Naive B cell (primary cell): ENCODE results near the gene TUBA8. TPM values are rescaled to one million over a fixed set of nuclear protein-coding genes. Genes with fewer than 3 reads are reported as not detected.
"Not testable (repeated sequence)": the region's sequence is repeated elsewhere in the genome, so short reads cannot be mapped to it uniquely, and the experiment has no call there.

Experiments
- ATAC-seq, 2 donors: fragments of 150-1000 bp; cut with Tn5 transposase; 2 replicates each; pipeline ENCODE4 v1.10.0; 2021; ENCODE audit warnings: low read depth in 2 of 2, mild to moderate bottlenecking in 2 of 2, moderate library complexity in 2 of 2
- DNase-seq: peaks from one replicate; pipeline ENCODE4 v3.0.0; 2022
- H3K27ac Mint-ChIP-seq, 6 donors: one replicate each; pipeline ENCODE4 v1.8.0; 2020 to 2022; ENCODE audit warnings: mild to moderate bottlenecking in 6 of 6, mixed read lengths in 6 of 6, moderate library complexity in 5 of 6, inconsistent platforms in 2 of 6
- H3K27me3 Mint-ChIP-seq, 3 donors: one replicate each; pipeline ENCODE4 v1.8.0; 2021 to 2022; ENCODE audit warnings: mixed read lengths in 3 of 3, mild to moderate bottlenecking in 1 of 3
- H3K36me3 Mint-ChIP-seq, 2 donors: one replicate each; pipeline ENCODE4 v1.8.0; 2020 to 2022; ENCODE audit warnings: mixed read lengths in 2 of 2, inconsistent platforms in 1 of 2, mild to moderate bottlenecking in 1 of 2
- H3K4me1 Mint-ChIP-seq, 3 donors: one replicate each; pipeline ENCODE4 v1.8.0; 2020 to 2022; ENCODE audit warnings: mixed read lengths in 3 of 3, inconsistent platforms in 1 of 3, mild to moderate bottlenecking in 1 of 3, moderate library complexity in 1 of 3
- H3K4me3 Mint-ChIP-seq, 8 donors: one replicate each; pipeline ENCODE4 v1.8.0; 2020 to 2022; ENCODE audit warnings: mild to moderate bottlenecking in 8 of 8, mixed read lengths in 8 of 8, moderate library complexity in 8 of 8, inconsistent platforms in 2 of 8
- H3K9me3 Mint-ChIP-seq, 7 donors: one replicate each; pipeline ENCODE4 v1.8.0; 2020 to 2022; ENCODE audit warnings: mixed read lengths in 7 of 7, mild to moderate bottlenecking in 5 of 7, inconsistent platforms in 2 of 7, moderate library complexity in 1 of 7
- polyA plus RNA-seq, 6 donors: library from polyadenylated mRNA; unstranded; fragments of 300-500 nt; fragmentation: Illumina TruSeq; gene quantifications; one replicate each; pipeline ENCODE4 v1.2.3, GENCODE V29; 2021; ENCODE audit warnings: low read depth in 6 of 6

The TUBA8 gene
- polyA plus RNA-seq = 1 to 10 TPM in 3 of 6 donors, under 1 TPM in 2, not detected in 1; 0.78 to 2.4 (median 1.4) TPM

DNA sequence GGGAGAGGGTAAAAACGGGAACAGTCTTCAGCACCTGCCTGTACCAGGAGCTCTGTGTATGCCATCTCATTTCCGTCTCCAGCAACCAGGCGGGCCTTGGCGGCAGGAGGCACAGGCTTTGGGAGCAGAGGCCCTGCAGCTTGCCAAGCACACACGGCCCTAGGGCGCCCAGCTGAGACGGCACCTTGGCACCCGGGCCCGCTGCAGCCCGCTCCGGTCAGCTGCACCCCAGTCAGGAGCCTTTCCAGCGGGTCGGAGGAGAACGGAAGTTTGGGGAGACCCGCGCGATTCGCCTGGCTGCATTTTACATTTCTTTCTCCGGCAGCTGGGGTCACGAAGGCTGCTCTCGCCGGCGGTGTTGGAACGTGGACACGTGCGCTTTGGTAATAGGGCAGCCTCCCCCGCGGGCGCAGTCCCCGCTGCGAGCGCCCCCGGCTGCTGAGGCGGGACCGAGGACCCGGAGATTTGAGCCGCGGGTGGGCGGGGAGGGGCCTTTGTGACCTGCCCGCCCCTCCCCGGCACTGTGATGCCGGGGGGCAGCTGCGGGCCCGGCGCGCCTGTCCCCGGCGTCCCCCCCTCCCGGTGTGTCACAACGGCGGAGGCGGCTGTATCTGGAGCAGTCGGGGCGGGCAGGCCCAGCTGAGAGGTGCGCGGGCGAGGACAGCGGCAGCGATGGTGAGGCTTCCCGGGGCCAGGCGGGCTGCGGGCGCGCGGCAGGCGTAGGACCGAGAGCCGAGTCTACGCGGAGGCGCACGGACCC is at the start of gene TUBA8:
TSS of gene TUBA8 (plus strand) at position 616 of the 760 bp plus-strand sequence. CDS start at position 673, 57 bp downstream.
- H3K27me3 Mint-ChIP-seq = peaks cover 22 to 41% (median 26%) of the 10 kb centered on the region in 3 donors
- H3K4me1 Mint-ChIP-seq = peaks cover 27 to 36% (median 36%) of the 10 kb centered on the region in 3 donors
- peaks cover 0 to 16% of the 10 kb centered on the region in 2 donors for H3K36me3 Mint-ChIP-seq
- H3K27ac Mint-ChIP-seq = peak within 1 kb of the TSS in 2 of 6 donors; percentile 0 to 56
- DNase-seq (peak; percentile 7), ATAC-seq (peak; percentile 48 to 50)
- H3K4me3 Mint-ChIP-seq = peak within 1 kb of the TSS; percentile 42 to 86 (median 80)
- peaks cover 0 to 14% (median 6%) of the 10 kb centered on the region in 7 donors for H3K9me3 Mint-ChIP-seq

GRCh38 chr22:18062421-18062820 is 48.2 kb upstream of the TUBA8 start:
- ATAC-seq = no peak
- Mint-ChIP-seq H3K27ac (no peak overlapping the region), H3K9me3 (no peaks in the 10 kb centered on the region), H3K27me3 (no peaks in the 10 kb centered on the region), H3K4me3 (no peak overlapping the region), H3K36me3 (no peaks in the 10 kb centered on the region), H3K4me1 (peaks cover 52 to 54% (median 54%) of the 10 kb centered on the region in 3 donors)
- DNase-seq = no peak

- Mint-ChIP-seq H3K9me3 (no peaks in the 10 kb centered on the region), H3K36me3 (no peaks in the 10 kb centered on the region), H3K27ac (peak overlapping the region in 3 of 6 donors; percentile 12 to 90 (median 32)), H3K4me1 (peaks cover 51 to 54% (median 54%) of the 10 kb centered on the region in 3 donors), H3K4me3 (no peak overlapping the region), H3K27me3 (no peaks in the 10 kb centered on the region)
- DNase-seq (no peak), ATAC-seq (no peak)
Observed at GRCh38 chr22:18063306-18063705, 47.3 kb upstream of the TUBA8 start.

DNA sequence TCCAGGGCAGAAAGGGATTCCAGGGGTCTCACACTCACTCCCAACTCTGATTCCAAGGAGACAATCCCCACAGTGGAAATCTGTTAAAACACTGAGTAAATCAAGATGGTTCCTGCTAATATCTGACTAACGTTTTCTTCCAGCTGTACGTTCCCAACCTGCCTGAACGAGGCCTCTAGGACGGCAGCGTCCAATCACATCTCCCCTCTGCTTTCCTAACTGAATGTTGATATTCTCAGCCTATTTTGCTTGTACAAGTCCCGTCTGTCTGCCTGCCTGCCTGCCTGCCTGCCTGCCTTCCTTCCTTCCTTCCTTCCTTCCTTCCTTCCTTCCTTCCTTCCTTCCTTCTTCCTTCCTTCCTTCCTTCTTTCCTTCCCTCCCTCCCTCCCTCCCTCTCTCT is 46.9 kb upstream of the TUBA8 start:
- H3K4me3 Mint-ChIP-seq, H3K9me3 Mint-ChIP-seq, DNase-seq, H3K27me3 Mint-ChIP-seq, H3K36me3 Mint-ChIP-seq, ATAC-seq: not testable (repeated sequence)
- Mint-ChIP-seq H3K4me1 (peaks cover 51 to 56% (median 54%) of the 10 kb centered on the region in 3 donors), H3K27ac (peak overlapping the region in 3 of 6 donors; percentile 12 to 90 (median 32))

DNA sequence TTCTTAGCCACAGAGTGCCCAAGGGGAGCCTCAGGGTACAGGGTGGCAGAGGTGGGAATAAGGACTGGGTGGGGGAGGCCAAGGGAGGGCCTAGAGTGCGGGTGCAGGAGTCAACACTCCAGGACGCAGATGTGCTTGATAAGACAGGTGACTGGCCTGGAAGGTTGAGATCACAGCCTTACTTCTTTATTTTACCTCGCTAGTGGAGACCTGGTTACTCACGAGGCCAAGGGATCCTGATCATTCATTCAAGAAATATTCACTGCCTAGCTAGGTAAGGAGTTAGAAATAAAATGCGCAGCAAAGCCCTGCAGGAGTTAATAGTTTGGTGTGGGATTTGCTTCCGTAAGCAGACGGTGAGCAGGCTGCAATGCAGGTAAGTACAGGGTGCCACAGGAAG is 46.0 kb upstream of the TUBA8 start:
- no peaks in the 10 kb centered on the region for H3K9me3 Mint-ChIP-seq
- ATAC-seq (no peak), DNase-seq (no peak)
- H3K36me3 Mint-ChIP-seq = no peaks in the 10 kb centered on the region
- H3K27ac Mint-ChIP-seq = peak overlapping the region in 3 of 6 donors; percentile 40 to 73 (median 57)
- no peaks in the 10 kb centered on the region for H3K27me3 Mint-ChIP-seq
- peak overlapping the region in 2 of 8 donors; percentile 68 to 70 for H3K4me3 Mint-ChIP-seq
- peaks cover 49 to 61% (median 52%) of the 10 kb centered on the region in 3 donors for H3K4me1 Mint-ChIP-seq

- Mint-ChIP-seq H3K4me1 (peaks cover 49 to 67% (median 52%) of the 10 kb centered on the region in 3 donors), H3K9me3 (no peaks in the 10 kb centered on the region), H3K4me3 (peak overlapping the region in 6 of 8 donors; percentile 38 to 85 (median 69)), H3K27ac (peak overlapping the region; percentile 40 to 91 (median 69)), H3K27me3 (no peaks in the 10 kb centered on the region), H3K36me3 (no peaks in the 10 kb centered on the region)
- DNase-seq (no peak), ATAC-seq (no peak)
Observed at GRCh38 chr22:18065256-18065655, 45.4 kb upstream of the TUBA8 start.

- no peaks in the 10 kb centered on the region for H3K27me3 Mint-ChIP-seq
- ATAC-seq = peak; percentile 84 to 90
- no peaks in the 10 kb centered on the region for H3K36me3 Mint-ChIP-seq
- peak; percentile 57 for DNase-seq
- H3K27ac Mint-ChIP-seq = peak overlapping the region; percentile 48 to 91 (median 72)
- no peaks in the 10 kb centered on the region for H3K9me3 Mint-ChIP-seq
- peaks cover 52 to 77% (median 56%) of the 10 kb centered on the region in 3 donors for H3K4me1 Mint-ChIP-seq
- peak overlapping the region; percentile 7 to 85 (median 69) for H3K4me3 Mint-ChIP-seq
Observed at GRCh38 chr22:18066181-18066859, 44.3 kb upstream of the TUBA8 start.

- ATAC-seq (no peak), DNase-seq (no peak)
- Mint-ChIP-seq H3K4me1 (peaks cover 60 to 85% (median 64%) of the 10 kb centered on the region in 3 donors), H3K9me3 (no peaks in the 10 kb centered on the region), H3K4me3 (peak overlapping the region in 7 of 8 donors; percentile 10 to 85 (median 70)), H3K27me3 (no peaks in the 10 kb centered on the region), H3K27ac (peak overlapping the region in 5 of 6 donors; percentile 21 to 96 (median 73)), H3K36me3 (no peaks in the 10 kb centered on the region)
Observed at GRCh38 chr22:18067121-18067520, 43.5 kb upstream of the TUBA8 start.

DNA sequence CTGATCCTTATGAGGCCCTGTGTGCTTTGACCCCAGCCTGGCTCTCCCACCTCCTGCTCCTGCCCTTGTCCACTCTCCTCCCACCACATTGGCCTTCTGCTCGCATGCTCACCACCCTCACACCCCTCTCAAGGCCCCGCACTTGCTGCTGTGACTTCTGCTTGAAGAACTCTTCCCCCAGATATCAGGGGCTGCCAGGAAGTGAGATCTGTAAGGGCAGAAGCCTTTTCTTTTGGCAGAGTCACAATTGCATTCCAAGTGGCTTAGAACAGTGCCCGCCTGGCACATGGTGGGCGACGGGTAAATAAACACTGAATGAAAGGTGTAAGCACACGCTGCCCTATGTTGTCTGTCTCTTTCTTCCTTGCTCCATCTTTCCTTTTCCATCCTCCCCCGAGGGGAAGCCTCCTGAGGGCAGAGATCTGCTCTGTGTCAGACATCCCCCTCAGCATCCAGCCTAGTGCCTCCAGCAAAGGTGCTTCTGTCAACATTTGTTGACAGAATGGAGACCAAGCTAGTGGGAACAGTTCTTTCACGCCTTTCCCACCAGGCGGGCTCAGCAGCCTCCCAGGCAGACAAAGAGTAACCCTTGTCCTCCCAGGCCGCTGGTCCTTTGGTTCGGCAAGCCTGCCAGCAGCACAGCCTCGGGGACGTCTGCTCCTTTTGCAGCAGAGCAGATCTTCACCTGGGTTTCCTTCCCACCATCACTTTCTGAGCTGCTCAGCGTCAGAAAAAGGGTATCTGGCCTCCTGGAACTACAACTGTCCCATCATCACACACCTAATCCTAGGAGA is 42.9 kb upstream of the TUBA8 start:
- DNase-seq = no peak
- Mint-ChIP-seq H3K27ac (peak overlapping the region in 5 of 6 donors; percentile 10 to 96 (median 73)), H3K27me3 (no peaks in the 10 kb centered on the region), H3K9me3 (no peaks in the 10 kb centered on the region), H3K4me3 (peak overlapping the region in 7 of 8 donors; percentile 10 to 85 (median 70)), H3K36me3 (no peaks in the 10 kb centered on the region), H3K4me1 (peaks cover 63 to 90% (median 68%) of the 10 kb centered on the region in 3 donors)
- ATAC-seq = no peak

GRCh38 chr22:18068381-18068988 is 42.1 kb upstream of the TUBA8 start:
- DNase-seq (no peak), ATAC-seq (no peak)
- peaks cover 63 to 92% (median 68%) of the 10 kb centered on the region in 3 donors for H3K4me1 Mint-ChIP-seq
- H3K36me3 Mint-ChIP-seq = no peaks in the 10 kb centered on the region
- peak overlapping the region in 3 of 8 donors; percentile 11 to 83 (median 55) for H3K4me3 Mint-ChIP-seq
- H3K27ac Mint-ChIP-seq = peak overlapping the region in 5 of 6 donors; percentile 65 to 71 (median 67)
- no peaks in the 10 kb centered on the region for H3K27me3 Mint-ChIP-seq
- no peaks in the 10 kb centered on the region for H3K9me3 Mint-ChIP-seq

GRCh38 chr22:18069041-18069440 is 41.6 kb upstream of the TUBA8 start:
- Mint-ChIP-seq H3K27me3 (no peaks in the 10 kb centered on the region), H3K4me3 (peak overlapping the region in 2 of 8 donors; percentile 11 to 15), H3K27ac (peak overlapping the region in 5 of 6 donors; percentile 23 to 71 (median 67)), H3K9me3 (no peaks in the 10 kb centered on the region), H3K36me3 (no peaks in the 10 kb centered on the region), H3K4me1 (peaks cover 63 to 92% (median 63%) of the 10 kb centered on the region in 3 donors)
- DNase-seq (no peak), ATAC-seq (no peak)

DNA sequence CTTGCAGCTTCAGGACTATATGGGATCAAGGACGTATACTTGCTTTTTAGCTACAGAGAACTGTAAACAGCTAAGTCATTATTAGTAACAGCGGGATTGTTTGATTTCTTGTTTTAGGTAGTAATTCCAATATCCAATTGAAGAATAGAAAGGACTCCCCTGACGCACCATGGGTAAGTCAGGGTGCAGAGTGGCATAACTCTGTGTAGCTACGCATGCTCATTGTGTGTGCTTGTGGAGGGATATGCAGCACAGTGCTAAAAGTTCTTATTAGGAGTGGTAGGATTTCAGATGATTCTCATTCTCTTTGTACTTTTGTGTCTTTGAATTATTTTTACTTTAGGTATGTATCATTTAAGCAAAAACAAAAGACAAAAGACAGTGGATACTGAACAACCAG is 40.6 kb upstream of the TUBA8 start:
- Mint-ChIP-seq H3K27ac (peak overlapping the region in 2 of 6 donors; percentile 28 to 89), H3K27me3 (no peaks in the 10 kb centered on the region), H3K9me3 (no peaks in the 10 kb centered on the region)

More for the DNA sequence above, 40.6 kb upstream of the TUBA8 start:
- peaks cover 54 to 83% (median 54%) of the 10 kb centered on the region in 3 donors for H3K4me1 Mint-ChIP-seq
- no peaks in the 10 kb centered on the region for H3K36me3 Mint-ChIP-seq
- DNase-seq (no peak), ATAC-seq (no peak)
- peak overlapping the region in 2 of 8 donors; percentile 24 to 33 for H3K4me3 Mint-ChIP-seq
